HL-60 (cell line): Measurements from ENCODE around the gene GNG12.

ENCODE experiments used
- DNase-seq, 2 experiments: peaks; one replicate each; pipeline ENCODE4 v3.0.0-alpha.2; 2010 to 2020; ENCODE audit warnings: low read depth in 1 of 2, low spot score in 1 of 2
- H3K27ac ChIP-seq: fragments of 250-450 bp; sonication (Bioruptor Pico); replicated peaks from 2 replicates; pipeline ENCODE4 v1.5.1; 2020; ENCODE audit warnings: mild to moderate bottlenecking, moderate library complexity
- H3K27me3 ChIP-seq: fragments of 250-450 bp; sonication (Bioruptor Pico); 2 replicates; pipeline ENCODE4 v1.5.1; 2021; ENCODE audit warnings: mild to moderate bottlenecking, moderate library complexity; ENCODE audit not compliant: insufficient read depth, poor library complexity, severe bottlenecking
- H3K4me3 ChIP-seq: replicated peaks from 2 replicates; pipeline ENCODE4 v1.5.1; 2011; ENCODE audit warnings: mild to moderate bottlenecking, control low read depth, low read length; ENCODE audit not compliant: insufficient read depth
- CTCF ChIP-seq: IDR thresholded peaks from one replicate; pipeline ENCODE4 v1.5.1; 2011; ENCODE audit warnings: low read length, control low read depth, inconsistent platforms; ENCODE audit not compliant: insufficient read depth
- GABPA ChIP-seq: IDR thresholded peaks from 2 replicates; pipeline ENCODE4 v1.6.1; 2012; ENCODE audit warnings: low read depth
- POLR2AphosphoS5 ChIP-seq: IDR thresholded peaks from 2 replicates; pipeline ENCODE4 v1.6.1; 2012; ENCODE audit warnings: low read depth
- SPI1 ChIP-seq: IDR thresholded peaks from 2 replicates; pipeline ENCODE4 v1.6.1; 2012; ENCODE audit warnings: low read depth, mild to moderate bottlenecking, borderline replicate concordance
- TF ChIP-seq, protein P1 (sequence below): IDR thresholded peaks from 2 replicates; pipeline ENCODE4 v1.6.1; 2012; ENCODE audit warnings: low read depth; ENCODE audit not compliant: insufficient replicate concordance

Gene GNG12

GRCh38 chr1:67818162-67818561 is 15.1 kb downstream of the GNG12 start:
- H3K27me3 ChIP-seq: no peaks in the 10 kb centered on the region
- no peak for TF ChIP-seq GABPA
- TF ChIP-seq, protein P1, sequence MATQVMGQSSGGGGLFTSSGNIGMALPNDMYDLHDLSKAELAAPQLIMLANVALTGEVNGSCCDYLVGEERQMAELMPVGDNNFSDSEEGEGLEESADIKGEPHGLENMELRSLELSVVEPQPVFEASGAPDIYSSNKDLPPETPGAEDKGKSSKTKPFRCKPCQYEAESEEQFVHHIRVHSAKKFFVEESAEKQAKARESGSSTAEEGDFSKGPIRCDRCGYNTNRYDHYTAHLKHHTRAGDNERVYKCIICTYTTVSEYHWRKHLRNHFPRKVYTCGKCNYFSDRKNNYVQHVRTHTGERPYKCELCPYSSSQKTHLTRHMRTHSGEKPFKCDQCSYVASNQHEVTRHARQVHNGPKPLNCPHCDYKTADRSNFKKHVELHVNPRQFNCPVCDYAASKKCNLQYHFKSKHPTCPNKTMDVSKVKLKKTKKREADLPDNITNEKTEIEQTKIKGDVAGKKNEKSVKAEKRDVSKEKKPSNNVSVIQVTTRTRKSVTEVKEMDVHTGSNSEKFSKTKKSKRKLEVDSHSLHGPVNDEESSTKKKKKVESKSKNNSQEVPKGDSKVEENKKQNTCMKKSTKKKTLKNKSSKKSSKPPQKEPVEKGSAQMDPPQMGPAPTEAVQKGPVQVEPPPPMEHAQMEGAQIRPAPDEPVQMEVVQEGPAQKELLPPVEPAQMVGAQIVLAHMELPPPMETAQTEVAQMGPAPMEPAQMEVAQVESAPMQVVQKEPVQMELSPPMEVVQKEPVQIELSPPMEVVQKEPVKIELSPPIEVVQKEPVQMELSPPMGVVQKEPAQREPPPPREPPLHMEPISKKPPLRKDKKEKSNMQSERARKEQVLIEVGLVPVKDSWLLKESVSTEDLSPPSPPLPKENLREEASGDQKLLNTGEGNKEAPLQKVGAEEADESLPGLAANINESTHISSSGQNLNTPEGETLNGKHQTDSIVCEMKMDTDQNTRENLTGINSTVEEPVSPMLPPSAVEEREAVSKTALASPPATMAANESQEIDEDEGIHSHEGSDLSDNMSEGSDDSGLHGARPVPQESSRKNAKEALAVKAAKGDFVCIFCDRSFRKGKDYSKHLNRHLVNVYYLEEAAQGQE: no peak
- no peak for TF ChIP-seq SPI1
- no peak for TF ChIP-seq CTCF
- TF ChIP-seq POLR2AphosphoS5: no peak
- no peak overlapping the region for H3K27ac ChIP-seq
- no peak for DNase-seq
- no peak overlapping the region for H3K4me3 ChIP-seq

DNA sequence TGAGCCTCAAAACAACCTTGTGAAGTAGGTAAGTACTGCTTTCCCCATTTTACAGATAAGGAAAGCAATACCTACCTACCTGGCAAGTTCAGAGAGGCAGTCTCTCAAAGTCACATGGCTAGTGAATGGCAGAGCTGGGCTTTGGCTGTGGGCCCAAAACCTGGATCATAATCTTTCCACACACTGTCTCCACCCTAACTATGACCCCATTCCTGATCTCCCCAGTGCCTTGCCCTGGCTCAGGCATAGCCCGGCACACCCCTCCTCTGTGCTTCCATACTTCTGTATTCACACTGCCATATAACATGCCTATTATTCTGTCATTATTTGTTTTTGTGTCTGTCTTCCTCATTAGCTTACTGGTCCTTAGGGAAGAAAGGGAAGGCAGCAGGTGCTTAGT is 15.9 kb downstream of the GNG12 start:
- Histone ChIP-seq H3K27me3 (no peaks in the 10 kb centered on the region), H3K4me3 (no peak overlapping the region), H3K27ac (no peak overlapping the region)
- no peak for DNase-seq
- TF ChIP-seq POLR2AphosphoS5 (no peak), GABPA (no peak), CTCF (no peak), SPI1 (no peak)
- TF ChIP-seq, protein P1: no peak

- H3K27me3 ChIP-seq: no peaks in the 10 kb centered on the region
- no peak overlapping the region for H3K27ac ChIP-seq
- no peak for TF ChIP-seq GABPA
- TF ChIP-seq POLR2AphosphoS5: no peak
- TF ChIP-seq CTCF: no peak
- no peak for TF ChIP-seq SPI1
- TF ChIP-seq, protein P1: no peak
- no peak for DNase-seq
- H3K4me3 ChIP-seq: no peak overlapping the region
Observed at GRCh38 chr1:67816506-67816905, 16.8 kb downstream of the GNG12 start.
